Ascending aorta (tissue), 2 donors: Measurements from ENCODE around the gene OPN4. TPM values are rescaled to one million over a fixed set of nuclear protein-coding genes. Genes with fewer than 3 reads are reported as not detected.

Experiments used
- DNase-seq, 2 donors: peaks; one replicate each; pipeline ENCODE4 v3.0.0-alpha.2; 2019; ENCODE audit warnings: low spot score in 2 of 2
- H3K27ac ChIP-seq, 2 donors: fragments of 200-600 bp; sonication (generic); one replicate each; pipeline ENCODE4 v1.5.1; 2016 to 2017; ENCODE audit warnings: mild to moderate bottlenecking in 1 of 2
- H3K27me3 ChIP-seq: fragments of 200-600 bp; sonication (generic); one replicate; pipeline ENCODE4 v1.5.1; 2017
- H3K36me3 ChIP-seq, 2 donors: fragments of 200-600 bp; sonication (generic); one replicate each; pipeline ENCODE4 v1.5.1; 2016
- H3K4me1 ChIP-seq, 2 donors: fragments of 200-600 bp; sonication (generic); one replicate each; pipeline ENCODE4 v1.5.1; 2016 to 2017; ENCODE audit warnings: mild to moderate bottlenecking in 1 of 2
- H3K4me3 ChIP-seq, 2 donors: fragments of 200-600 bp; sonication (generic); one replicate each; pipeline ENCODE4 v1.5.1; 2016 to 2017; ENCODE audit warnings: mild to moderate bottlenecking in 1 of 2
- H3K9me3 ChIP-seq, 2 donors: fragments of 200-600 bp; sonication (generic); one replicate each; pipeline ENCODE4 v1.5.1; 2016
- intact Hi-C: fragments of 100-400 bp; cut with DNase I; formaldehyde crosslinking; loops from one replicate; pipeline ENCODE4 v1.15.1; 2023
- total RNA-seq: library from RNA; depleted of rRNA; stranded (reverse); fragments of >200 nt; gene quantifications from one replicate; pipeline ENCODE4 v1.1.0, GENCODE V29; 2016
- TF ChIP-seq, protein P1 (sequence below), 3 experiments: fragments of 200-600 bp in 2 of 3; fragments of 450-650 bp in 1 of 3; sonication (generic) in 2 of 3; IDR thresholded peaks; one replicate each; pipeline ENCODE4 v1.5.1; 2016 to 2019; ENCODE audit warnings: antibody characterized with exemption in 3 of 3, mild to moderate bottlenecking in 1 of 3, moderate library complexity in 1 of 3

Gene OPN4
- total RNA-seq, 1 donor from 2014 or later: not detected

DNA sequence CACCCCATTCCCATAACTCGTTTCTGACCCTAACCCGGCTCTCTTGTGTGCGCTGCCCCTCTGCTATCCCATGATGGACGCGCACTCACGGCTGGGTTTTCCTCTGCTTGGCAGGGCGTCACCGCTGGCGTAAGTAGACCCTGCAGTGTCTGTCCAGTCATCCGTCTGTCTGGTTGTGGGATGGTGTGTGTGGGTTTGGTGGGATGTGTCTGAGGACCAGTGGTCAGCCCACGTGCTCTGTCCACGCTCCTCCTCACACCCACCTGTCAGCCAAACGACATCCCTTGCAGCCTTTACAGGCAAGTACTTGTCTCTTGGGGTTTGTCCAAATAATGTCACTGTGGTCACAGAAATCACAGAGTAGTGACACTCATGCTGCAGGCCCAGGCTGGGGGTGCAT lies 34.8 kb downstream of the OPN4 start:
- peak overlapping the region in 1 of 2 donors; percentile 19 for H3K27ac ChIP-seq
- DNase-seq: no peak
- no peak overlapping the region for H3K4me3 ChIP-seq
- intact Hi-C loops: no loop called here
- H3K9me3 ChIP-seq: no peaks in the 10 kb centered on the region
- TF ChIP-seq, protein P1, sequence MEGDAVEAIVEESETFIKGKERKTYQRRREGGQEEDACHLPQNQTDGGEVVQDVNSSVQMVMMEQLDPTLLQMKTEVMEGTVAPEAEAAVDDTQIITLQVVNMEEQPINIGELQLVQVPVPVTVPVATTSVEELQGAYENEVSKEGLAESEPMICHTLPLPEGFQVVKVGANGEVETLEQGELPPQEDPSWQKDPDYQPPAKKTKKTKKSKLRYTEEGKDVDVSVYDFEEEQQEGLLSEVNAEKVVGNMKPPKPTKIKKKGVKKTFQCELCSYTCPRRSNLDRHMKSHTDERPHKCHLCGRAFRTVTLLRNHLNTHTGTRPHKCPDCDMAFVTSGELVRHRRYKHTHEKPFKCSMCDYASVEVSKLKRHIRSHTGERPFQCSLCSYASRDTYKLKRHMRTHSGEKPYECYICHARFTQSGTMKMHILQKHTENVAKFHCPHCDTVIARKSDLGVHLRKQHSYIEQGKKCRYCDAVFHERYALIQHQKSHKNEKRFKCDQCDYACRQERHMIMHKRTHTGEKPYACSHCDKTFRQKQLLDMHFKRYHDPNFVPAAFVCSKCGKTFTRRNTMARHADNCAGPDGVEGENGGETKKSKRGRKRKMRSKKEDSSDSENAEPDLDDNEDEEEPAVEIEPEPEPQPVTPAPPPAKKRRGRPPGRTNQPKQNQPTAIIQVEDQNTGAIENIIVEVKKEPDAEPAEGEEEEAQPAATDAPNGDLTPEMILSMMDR (IDR thresholded peaks at IDR 0.05): no peak
- peaks cover 21 to 26% of the 10 kb centered on the region in 2 donors for H3K36me3 ChIP-seq
- peaks cover 15 to 44% of the 10 kb centered on the region in 2 donors for H3K4me1 ChIP-seq
- H3K27me3 ChIP-seq: no peaks in the 10 kb centered on the region

DNA sequence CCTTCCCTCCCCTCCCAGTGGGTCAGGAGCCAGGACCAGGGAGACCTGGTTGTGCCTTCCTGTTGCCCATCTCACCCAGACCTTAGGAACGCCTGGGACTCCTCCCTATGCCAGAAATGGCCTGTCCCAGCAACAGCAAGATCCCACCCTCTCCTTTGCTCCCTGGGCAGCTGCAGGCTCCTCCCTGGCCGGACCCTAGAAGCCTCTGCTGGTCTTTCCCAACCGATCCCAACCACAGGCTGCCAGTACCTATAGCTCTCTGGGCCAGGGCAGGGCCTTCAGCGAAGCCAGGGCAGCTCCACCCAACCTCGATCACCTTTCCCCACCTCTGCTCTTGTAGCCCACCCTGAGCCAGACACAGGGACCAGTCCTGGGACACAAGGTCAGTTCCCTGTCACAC lies 35.9 kb downstream of the OPN4 start:
- Histone ChIP-seq H3K27ac (peak overlapping the region in 1 of 2 donors; percentile 61), H3K27me3 (no peaks in the 10 kb centered on the region), H3K9me3 (no peaks in the 10 kb centered on the region), H3K4me1 (peaks cover 10 to 33% of the 10 kb centered on the region in 2 donors), H3K4me3 (no peak overlapping the region), H3K36me3 (peaks cover 25 to 36% of the 10 kb centered on the region in 2 donors)
- intact Hi-C loops: loop anchor here (5.0 kb wide), 1 partner anchor 272 kb away; no protein-coding TSS in a partner anchor
- no peak for DNase-seq
- TF ChIP-seq, protein P1 (IDR thresholded peaks at IDR 0.05): no peak

DNA sequence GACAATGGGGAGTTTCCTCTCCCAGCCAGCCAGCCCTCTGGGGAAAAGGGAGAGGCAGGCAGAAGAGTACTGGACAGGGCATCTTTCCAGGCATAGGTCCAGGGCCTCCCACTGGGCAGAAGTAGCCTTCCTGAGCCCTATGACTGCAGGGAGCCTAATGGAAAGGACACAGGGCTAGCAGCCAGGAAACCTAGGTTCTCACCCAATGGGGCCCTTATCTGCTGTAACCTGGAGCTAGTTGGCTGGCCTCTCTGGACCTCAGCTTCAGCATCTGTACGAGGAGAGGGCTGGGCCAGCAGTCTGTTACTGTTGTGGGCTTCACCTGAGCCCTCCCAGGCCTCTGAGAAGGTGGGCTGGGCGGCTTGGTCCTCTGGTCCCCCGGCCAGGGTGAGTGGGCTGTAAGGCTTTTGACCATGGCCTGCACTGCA lies 36.3 kb downstream of the OPN4 start:
- no peak for DNase-seq
- Histone ChIP-seq H3K9me3 (no peaks in the 10 kb centered on the region), H3K27ac (peak overlapping the region; percentile 36 to 61), H3K27me3 (no peaks in the 10 kb centered on the region), H3K4me1 (peaks cover 10 to 33% of the 10 kb centered on the region in 2 donors), H3K36me3 (peaks cover 25 to 38% of the 10 kb centered on the region in 2 donors), H3K4me3 (no peak overlapping the region)
- TF ChIP-seq, protein P1 (IDR thresholded peaks at IDR 0.05): no peak
- intact Hi-C loops: loop anchor here (5.0 kb wide), 1 partner anchor 272 kb away; no protein-coding TSS in a partner anchor

DNA sequence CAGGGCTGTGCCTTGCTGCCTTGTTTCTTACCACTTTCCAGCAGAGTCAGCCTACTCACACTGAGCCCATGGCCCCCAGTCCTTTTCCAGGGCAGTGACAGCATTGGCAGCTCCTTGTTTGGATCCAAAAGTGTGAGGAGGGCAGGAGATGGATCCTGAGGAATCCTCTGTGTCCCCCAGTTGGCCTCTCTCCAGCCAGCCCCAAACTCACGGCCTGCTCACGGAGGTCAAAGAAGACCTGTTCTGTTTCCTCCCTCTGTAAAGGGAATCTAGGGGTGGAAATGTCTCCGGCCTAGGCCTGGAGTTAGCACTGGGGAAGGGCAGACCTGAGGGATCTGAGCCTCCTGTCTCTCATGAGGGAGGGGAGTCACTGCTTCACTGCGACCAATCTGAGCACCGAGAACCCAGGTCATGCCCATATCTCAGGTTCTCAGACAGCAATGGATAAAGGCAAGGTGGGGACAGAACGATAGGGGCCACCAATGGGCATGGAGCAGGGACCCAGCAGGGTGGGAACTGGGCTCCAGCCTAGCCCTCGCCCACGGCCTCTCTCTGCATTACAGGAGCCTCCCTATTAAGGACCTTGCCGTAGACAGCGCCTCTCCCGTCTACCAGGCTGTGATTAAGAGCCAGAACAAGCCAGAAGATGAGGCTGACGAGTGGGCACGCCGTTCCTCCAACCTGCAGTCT lies 37.1 kb downstream of the OPN4 start:
- TF ChIP-seq, protein P1 (IDR thresholded peaks at IDR 0.05): no peak
- intact Hi-C loops: loop anchor here (2.0 to 5.0 kb wide), 2 partner anchors 19 to 271 kb away; no protein-coding TSS in a partner anchor
- Histone ChIP-seq H3K36me3 (peaks cover 26 to 36% of the 10 kb centered on the region in 2 donors), H3K4me1 (peaks cover 10 to 33% of the 10 kb centered on the region in 2 donors), H3K4me3 (no peak overlapping the region), H3K27ac (peak overlapping the region; percentile 36 to 61), H3K27me3 (no peaks in the 10 kb centered on the region), H3K9me3 (no peaks in the 10 kb centered on the region)
- no peak for DNase-seq

DNA sequence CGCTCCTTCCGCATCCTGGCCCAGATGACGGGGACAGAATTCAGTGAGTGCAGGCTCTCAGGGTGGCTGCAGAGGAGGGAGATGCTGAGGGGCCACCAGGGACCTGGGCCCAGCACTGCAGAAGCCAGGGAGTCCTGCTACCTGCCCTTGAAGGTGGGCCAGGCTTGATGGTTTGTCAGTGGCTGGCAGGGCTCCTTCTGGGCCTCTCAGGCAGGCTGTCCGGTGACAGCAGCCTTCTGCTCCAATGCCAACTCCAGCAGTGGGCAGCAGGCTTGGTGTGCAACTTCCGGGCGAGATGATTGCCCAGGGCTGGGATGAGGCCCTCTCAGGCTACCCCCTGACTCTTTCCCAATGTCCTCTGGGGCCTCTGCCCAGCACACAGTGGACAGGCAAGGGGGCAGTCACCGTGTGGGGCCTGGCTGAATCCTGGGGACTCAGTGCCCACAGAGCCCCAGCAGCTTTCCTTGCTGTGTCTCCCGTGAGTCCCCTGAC lies 37.7 kb downstream of the OPN4 start:
- H3K27ac ChIP-seq: peak overlapping the region; percentile 36 to 61

More for the DNA sequence above, 37.7 kb downstream of the OPN4 start:
- Histone ChIP-seq H3K36me3 (peaks cover 26 to 38% of the 10 kb centered on the region in 2 donors), H3K9me3 (no peaks in the 10 kb centered on the region), H3K27me3 (no peaks in the 10 kb centered on the region), H3K4me3 (no peak overlapping the region), H3K4me1 (peaks cover 10 to 31% of the 10 kb centered on the region in 2 donors)
- intact Hi-C loops: loop anchor here (2.0 to 5.0 kb wide), 2 partner anchors 19 to 270 kb away; no protein-coding TSS in a partner anchor
- TF ChIP-seq, protein P1 (IDR thresholded peaks at IDR 0.05): no peak
- DNase-seq: no peak
